HG03175 (cell line): Measurements from ENCODE around the gene OBI1.

ENCODE experiments used
- ATAC-seq: cut with Tn5 transposase; IDR thresholded peaks from one replicate; pipeline ENCODE4 v1.9.1; 2021; ENCODE audit warnings: mild to moderate bottlenecking, moderate library complexity; ENCODE audit not compliant: unreplicated experiment

The OBI1 gene

GRCh38 chr13:78592584-78592983 is 66.4 kb downstream of the OBI1 start:
- ATAC-seq = no peak

GRCh38 chr13:78589206-78589605 is 69.7 kb downstream of the OBI1 start:
- ATAC-seq = no peak

- no peak for ATAC-seq
These were observed 71.6 kb downstream of the OBI1 start for GRCh38 chr13:78587395-78587794.

DNA sequence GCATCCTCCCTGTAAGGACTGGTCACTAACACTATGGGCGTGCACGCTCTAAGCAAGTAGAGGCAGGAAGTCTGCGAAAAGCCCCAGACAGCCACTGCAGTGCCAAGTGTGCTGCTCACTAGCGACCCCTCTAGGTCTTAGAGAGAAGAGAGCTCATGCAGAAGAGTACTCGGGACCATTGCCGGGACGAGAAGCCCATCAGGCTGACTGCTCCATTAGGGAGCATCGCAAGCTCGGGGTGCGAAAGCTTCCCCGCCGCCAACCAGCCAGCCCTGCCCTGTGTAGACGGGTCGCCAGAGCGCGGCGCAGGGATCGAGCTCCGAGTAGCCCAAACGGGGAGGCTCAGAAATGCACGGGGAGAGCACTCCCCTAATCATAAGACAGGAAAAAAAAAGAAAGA is 72.2 kb downstream of the OBI1 start:
- no peak for ATAC-seq

DNA sequence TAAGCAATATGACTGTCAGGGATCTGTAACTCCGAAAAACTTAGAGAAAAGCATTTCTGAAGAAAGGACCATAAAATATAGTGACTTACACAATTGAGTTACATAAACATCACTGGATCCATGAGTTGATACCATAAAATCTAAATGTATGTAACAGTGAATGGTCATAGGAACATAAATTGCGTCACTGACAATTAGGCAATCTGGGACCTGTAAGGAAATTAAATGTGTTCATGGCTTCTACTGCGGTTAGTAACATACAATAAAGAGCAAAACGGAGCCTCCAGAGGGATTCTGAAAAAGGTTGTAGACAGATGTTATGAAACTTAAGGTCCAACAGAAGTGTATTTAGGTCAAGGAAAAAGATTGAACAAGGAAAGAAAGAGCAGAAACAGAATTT is 82.7 kb downstream of the OBI1 start:
- ATAC-seq = no peak

DNA sequence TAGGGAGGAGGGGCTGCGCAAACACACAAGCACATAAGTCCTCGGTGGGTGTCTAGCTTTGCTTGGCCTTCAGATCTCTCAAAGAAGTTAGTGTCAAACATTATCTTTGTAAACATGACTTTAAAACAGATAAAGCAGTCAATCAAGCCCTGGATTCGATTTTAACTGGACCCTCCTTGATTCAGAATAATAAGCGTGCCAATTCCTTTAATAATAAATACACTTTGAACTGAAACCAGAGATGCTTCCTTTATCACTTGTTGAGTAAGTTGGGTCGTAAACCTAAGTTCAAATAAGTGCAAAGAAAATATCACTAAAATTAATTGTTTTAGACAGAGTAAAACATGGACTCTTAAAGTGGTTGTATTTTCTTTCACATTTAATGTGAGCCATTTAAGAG is 86.5 kb downstream of the OBI1 start:
- ATAC-seq = no peak

- no peak for ATAC-seq
These were observed 89.9 kb downstream of the OBI1 start for GRCh38 chr13:78569029-78569428.

DNA sequence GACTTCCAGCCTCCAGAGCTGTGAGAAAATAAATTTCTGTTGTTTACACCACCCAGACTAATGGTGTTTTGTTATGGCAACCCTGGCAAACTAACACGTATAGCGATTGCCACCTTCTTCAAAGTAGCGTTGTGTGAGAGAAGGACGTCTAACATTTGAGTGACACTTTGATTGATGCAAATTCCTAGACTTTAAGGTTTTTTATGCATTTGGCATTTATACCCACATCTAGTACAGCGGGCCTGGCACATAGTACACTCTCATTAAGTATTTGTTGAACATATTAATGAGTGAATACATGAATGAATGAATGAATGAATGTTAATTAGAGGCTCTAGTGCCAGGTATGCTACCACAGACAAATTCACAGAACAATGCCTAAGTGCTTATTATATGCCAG is 92.3 kb downstream of the OBI1 start:
- no peak for ATAC-seq
